GM19035 (cell line): ENCODE results near the gene CNGB1.
A peak's percentile ranks its signal among the peaks of the same experiment; 100 is the strongest.
"Not testable (repeated sequence)": the region's sequence is repeated elsewhere in the genome, so short reads cannot be mapped to it uniquely, and the experiment has no call there.

Experiments
- ATAC-seq: cut with Tn5 transposase; IDR thresholded peaks from one replicate; pipeline ENCODE4 v1.9.1; 2021; ENCODE audit not compliant: unreplicated experiment

Gene CNGB1

DNA sequence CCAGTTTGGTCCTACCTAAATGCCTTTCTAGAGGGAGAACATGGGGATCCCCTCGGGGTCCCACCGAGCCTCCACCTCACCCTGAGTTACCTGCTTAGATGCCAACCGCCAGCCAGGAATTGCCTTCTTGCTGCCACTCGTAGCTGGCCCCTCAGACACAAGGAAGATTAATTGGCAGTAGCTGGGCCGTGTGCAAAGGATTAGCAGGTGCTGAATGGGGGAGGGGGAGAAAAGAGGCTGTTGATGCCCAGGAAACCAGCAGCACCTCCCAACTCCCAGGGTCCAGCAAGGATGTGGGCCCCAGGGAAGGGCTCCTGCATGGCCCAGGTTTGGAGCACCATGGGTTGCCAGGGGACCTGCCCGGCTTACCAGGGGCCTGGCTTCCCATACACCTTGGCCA is at the start of gene CNGB1:
CNGB1 (minus strand) TSS at position 159 of the 400 bp plus-strand sequence. CDS start 3,842 bp downstream, outside the sequence.
- no peak for ATAC-seq

DNA sequence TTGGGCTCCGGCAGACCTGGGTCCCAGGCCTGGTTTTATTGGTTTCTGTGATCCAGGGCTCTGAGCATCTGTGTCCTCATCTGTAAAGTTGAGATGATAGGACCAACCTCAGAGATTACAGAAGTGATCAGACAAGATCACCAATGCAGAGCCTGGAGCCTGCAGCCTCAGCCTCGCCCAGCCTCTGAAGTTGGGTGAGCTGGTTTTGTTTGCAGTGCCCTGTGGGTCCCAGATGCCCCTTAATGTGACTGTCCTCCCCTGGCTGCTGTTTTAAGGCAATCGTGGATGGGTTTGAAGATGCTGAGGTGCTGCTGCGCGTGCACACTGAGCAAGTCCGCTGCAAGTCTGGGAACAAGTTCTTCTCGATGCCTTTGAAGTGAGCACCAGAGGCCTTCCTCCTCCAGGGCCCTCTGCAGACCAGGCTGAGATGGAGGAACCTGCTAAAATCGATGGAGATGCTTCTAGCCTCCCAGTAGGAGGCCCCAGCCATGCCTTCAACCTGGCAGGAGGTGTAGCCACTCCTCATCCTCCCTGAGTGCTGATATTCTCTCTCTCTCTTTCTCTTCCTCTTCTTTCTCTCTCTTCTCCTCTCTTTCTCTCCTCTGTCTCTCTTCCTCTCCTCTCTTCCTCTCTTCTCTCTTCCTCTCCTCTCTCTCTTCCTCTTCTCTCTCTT is 49.1 kb upstream of the CNGB1 start:
- no peak for ATAC-seq

DNA sequence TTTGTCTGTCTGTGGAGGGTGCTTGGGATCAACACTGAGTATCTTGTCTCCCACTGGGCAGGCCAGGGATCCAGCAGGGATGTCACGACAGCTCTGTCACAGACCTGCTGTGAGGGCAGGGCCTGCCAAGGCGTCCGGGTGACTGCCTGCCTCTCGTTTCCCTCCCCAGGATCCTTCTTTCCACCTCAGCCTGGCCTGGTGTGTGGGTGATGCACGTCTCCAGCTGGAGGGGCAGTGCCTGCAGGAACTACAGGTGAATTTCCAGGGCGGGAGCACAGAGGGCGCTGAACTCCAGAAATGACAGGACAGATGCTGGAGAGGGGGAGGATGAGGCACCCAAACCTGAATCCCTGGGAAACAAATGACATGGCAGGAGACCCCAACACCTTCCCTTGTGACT is 47.9 kb upstream of the CNGB1 start:
- ATAC-seq: no peak

DNA sequence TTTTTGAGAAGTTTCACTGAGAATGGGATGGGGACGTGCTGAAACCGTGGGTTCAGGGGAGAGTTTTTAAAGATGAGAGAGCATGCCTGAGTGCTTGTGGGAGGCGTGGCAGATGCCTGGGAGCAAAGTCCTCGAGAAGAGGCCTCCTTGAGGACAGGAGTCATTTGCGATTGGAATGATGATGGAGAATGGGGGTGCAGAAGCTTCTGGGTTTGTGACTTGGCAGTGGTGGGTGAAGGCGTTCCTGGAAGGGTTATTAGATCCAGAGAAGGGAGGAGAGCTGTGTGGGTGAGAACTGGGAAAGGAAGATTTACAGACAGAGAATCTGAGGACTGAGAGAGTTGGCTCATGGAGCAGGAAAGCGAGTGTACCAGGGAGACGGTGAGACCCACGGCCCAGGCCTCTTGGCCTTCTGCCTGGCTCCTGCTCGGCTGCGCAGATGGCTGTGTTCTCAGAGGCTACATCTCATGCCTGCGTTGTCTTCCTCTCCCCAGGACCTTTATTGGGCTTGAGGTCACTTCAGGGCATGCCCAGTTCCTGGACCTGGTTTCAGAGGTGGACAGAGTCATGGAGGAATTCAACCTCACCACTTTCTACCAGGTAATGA is 46.0 kb upstream of the CNGB1 start:
- ATAC-seq: no peak

DNA sequence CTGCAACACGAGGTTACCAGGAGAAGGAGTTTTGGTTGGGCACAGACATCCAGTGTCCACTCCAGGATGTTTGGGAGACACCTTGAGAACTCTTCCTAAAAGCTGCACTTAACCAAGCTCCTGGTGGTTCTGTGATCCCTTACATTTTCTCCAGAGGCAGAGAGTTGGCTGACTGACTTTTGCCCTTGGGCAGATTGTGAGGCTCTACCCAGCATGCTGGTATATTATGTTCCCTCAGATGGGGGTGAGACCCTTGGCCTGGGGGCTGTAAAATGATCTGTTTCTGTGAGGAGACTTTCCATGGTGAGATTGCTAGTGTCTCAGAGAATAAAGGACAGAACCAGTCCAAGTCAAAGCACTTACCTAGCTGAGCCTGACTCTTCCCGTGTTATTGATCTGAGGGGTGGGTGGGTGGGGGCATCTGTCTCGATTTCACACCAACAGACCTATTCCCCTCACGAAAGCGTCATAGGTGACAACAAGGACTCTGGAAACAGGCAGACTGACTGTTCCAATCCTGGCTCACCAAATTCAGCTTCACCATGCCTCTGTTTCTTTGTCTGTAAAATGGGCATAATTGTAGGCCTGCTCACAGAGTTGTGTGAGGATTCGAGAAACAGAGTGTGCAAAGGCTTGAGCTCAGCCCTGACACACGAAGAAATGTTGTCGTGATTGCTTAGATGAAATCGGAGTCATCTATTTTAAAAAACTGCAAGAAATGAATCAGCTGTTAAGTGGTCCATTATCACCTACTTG is 42.5 kb upstream of the CNGB1 start:
- ATAC-seq: no peak

DNA sequence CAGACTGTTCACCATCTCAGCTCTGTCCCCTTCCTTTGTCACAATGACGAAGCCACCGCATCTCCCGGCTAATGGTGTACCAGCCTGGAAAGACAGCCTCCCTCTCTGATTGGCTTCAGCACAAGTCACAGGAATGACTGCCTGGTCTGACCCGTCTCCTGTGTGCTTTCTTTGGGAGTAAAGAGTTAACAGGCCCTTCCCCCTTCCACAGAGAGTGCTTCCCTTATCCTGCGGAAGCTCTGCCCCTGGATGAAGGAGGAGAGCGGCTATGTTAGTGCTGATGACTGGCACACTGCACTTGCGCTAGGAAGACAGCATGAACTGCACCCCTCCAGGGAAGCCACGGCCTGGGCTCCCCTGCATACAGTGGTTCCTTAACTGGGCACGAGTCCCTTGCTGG is 41.6 kb upstream of the CNGB1 start:
- no peak for ATAC-seq

DNA sequence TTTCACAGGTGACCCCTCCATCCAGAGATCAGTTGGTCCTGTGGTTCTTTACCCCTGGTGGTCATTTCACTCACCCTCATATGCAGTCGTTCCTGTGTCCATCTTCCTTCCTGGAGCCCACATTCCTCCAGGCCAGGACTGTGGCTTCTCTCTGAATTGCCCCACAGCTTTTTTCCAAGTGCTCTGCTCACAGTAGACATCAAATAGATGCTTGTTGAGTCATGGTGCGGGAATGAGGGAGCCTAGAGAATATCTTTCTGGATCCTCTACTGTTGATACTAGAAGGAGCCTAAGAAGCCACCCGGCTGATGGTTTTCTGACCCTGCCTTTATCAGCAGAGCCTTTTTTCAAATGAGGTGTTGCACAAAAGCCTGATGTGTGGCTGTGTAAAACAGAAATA is 40.7 kb upstream of the CNGB1 start:
- no peak for ATAC-seq

DNA sequence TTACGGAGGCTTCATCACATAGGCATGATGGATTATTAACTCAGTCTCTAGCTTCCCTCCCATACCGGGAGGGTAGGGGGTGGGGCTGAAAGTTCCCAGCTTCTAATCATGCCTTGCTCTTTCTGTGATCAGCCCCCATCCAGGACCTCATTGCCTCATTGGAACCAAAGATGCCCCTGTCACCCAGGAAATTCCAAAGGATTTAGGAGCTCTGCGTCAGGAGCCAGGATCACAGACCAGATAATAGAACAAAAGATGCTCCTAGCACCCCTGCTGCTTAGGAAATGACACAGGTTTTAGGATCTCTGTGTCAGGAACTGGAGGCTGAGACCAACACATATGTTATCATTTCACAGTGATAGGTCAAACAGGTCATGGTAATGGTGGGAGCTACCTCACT is 40.0 kb upstream of the CNGB1 start:
- ATAC-seq: no peak

DNA sequence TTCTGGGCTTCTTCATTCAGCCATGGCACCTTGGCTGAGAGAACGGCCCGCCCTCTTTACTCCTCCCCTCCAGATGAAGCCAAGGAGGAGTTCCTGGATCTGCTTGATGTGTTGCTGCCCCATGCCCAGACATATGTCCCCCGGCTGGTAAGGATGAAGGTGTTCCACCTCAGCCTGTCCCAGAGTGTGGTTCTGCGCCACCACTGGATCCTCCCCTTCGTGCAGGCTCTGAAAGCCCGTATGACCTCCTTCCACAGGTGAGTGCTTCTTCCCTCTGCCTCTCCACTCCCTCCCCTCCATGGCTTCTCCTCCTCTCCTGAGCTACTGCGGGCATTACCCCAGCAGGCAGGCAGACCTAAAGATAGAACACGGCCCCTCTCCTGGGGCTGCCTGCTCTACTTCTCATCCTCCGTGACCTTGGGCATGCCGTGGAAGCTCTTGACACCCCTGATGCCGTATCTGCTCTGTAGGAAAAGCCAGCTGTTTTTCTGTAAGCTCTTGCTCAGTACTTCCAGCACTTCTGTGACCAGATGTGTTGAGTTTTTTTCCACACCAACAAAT is 39.0 kb upstream of the CNGB1 start:
- no peak for ATAC-seq

DNA sequence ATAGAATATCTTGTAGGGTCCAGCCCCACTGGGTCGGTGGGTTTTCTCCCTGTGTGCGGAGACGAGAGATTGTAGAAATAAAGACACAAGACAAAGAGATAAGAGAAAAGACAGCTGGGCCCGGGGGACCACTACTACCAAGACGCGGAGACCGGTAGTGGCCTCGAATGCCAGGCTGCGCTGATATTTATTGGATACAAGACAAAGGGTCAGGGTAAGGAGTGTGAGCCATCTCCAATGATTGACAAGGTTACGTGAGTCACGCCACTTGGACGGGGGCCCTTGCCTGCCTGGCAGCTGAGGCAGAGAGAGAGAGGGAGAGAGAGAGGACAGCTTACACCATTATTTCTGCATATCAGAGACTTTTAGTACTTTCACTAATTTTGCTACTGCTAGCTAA is 33.8 kb upstream of the CNGB1 start:
- not testable (repeated sequence) for ATAC-seq

DNA sequence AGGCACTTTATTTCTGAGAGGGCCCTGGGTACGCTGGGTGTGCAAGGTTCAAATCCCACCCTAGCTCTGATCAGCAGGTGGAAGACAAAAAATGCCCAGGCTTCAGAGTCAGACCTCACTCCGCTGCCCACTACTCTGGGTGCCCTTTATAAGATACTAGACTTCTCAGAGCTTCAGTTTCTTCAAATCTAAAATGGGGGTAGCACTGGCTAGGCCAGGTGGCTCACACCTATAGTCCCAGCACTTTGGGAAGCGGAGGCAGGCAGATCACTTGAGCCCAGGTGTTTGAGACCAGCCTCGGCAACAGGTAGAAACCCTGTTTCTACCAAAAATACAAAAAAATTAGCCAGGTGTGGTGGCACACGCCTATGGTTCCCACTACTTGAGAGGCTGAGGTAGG is 32.0 kb upstream of the CNGB1 start:
- ATAC-seq: no peak

DNA sequence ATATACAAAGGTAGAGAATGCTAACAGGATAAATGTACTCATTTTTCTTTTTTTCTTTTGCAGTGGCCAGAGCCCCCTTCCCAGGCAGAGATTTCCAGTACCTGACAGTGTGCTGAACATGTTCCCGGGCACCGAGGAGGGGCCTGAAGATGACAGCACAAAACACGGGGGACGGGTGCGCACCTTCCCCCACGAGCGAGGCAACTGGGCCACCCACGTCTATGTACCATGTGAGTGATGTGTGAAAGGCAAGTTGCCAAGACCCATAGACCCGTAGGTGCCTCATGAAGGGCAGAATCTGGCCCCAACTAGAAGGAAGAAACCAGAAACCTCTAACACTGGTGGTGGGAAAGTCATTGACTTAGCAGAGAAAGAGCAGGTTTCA is 31.5 kb upstream of the CNGB1 start:
- no peak for ATAC-seq

DNA sequence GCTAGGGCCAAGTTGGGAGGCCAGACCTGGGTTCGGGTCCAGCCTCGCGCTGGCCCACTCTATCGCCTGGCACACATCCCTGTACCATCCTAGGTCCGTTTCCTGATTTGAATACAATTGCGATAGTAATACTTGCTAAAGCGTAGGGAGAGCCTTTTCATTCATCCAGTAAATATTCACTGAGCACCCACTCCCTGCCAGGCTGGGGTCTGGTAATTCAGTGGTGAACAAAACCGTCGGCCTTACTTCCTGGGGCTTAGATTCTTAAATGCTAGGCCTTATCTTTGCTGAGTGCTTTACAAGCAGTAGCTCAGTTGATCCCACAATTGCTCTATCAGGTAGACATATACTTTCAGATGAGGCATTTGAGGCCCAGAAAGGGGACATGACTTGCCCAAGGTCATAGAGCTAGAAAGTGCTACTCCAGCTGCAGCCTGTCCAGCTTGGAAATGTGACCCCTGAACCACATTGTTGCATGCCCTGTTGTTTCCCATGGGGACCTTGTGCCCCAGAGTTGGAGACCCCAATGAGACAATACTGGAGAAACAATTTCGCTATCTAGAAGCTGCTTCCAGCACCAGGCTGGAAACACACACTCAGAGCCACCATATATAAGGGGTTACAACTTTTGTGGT is 31.0 kb upstream of the CNGB1 start:
- peak; percentile 0 for ATAC-seq

DNA sequence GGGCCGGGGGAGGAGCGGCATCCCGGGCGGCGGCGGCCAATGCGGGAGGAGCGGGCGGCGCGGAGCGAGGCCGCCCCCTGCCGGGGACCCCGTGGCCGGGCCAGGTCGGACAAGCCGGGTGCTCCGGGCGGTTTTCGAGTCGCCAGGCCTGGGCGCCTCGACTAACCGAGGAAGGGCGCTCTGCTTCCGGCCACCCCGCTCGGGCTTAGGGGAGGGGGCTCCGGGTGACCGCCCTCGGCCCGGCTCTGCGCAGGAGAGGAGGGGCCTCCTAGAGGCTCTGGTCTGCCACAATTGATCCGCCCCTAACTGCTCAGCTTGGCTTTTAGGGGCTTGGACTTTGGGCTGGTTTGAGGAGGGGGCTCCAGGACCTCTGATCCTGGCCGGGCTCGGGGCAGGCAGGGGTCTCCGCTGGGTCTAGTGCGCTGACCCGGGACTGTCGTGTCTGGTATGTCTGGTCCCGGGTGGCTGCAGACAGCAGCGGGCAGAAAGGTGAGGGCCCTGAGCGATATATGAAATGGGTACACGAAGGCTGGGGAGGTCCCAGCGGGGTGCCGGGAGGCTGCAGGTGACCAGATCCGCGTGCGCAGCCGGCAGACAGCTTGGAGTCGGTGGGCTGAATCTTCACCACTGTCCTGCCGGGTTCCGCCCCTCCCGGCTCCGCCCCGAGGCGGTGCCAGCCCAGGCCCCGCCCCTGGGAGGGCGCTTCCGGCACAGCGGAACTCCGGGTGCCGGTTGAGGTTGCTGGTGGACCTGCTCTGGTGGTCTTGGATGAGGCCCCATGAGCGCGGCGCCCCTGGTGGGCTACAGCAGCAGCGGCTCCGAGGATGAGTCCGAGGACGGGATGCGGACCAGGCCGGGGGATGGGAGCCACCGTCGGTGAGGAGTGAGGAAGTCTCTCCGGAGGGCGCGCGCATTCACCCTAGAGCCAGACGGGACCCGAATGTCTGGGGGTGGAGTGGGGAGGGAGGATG is 30.1 kb upstream of the CNGB1 start, which contains the start of gene USB1:
USB1 (plus strand) TSS at position 702 of the 971 bp plus-strand sequence; CDS start at position 779, 77 bp downstream.
- peak; percentile 81 for ATAC-seq

DNA sequence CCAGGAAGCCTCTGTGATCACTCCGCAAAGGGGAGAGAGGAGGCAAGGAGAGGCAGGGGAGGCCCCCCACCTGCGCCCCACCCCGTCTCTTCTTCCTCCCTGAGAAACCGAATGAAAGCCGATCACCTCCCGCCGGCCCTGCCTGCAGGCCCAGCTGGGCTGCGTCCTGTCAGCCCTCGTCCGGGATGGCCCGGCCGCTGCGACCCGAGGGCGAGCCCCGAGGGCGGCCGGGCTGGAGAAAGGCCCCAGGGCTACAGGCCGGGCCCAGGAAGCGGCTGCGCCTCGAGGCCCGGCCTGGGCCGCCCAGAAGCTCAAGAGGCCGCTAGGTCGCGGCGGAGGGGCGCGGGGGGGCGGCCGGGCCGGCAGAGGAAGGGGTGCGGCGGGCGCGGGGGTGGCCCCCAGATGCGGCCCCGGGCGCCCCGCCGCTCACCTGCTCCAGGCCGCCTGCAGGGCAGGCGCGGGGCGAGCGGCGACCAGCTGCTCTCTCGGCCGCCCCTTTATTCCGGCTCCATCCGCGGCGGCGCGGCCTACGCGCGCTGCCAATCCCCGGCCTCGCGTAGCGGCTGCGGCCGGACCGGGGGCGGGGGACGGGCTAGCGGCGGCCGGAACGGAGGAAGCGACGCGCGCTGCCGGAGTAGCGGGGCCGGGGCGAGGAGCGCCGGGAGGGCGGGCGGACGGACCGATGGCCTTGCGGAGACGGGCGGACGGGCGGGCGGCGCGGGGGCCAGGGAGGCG is 29.2 kb upstream of the CNGB1 start, which contains the start of gene ZNF319:
ZNF319 (minus strand) TSS at position 702 of the 735 bp plus-strand sequence. CDS start 2,407 bp downstream, outside the sequence.
- peak; percentile 25 for ATAC-seq

DNA sequence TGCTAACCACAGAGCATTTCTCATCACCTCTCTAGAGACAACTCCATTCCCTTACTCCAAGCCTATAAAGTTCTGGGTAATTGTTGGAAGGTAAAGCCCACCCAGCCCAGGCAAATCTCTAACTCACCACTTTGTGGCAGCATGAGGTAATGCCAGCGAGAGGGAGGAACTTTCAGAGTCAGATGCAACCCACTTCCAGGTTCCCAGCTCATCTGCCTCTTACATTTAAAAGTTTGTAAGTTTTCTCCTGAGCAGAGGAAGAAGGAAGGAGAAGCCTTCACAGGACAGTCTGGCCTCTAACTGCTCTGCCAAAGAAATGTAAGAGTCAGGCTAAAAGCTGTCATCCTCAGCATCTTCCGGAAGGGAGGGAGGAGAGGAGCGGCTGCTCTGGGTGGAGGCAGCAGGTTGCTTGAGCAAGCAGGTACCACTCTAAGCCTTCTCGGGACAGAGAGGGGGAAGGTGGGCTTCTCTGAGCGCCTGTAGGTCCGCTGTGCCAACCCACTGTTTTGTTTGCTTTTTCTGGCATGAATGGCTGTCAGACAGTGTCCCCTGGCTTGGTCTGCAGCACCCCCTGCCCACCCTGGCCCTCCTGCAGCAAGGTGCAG is 28.5 kb upstream of the CNGB1 start:
- no peak for ATAC-seq

DNA sequence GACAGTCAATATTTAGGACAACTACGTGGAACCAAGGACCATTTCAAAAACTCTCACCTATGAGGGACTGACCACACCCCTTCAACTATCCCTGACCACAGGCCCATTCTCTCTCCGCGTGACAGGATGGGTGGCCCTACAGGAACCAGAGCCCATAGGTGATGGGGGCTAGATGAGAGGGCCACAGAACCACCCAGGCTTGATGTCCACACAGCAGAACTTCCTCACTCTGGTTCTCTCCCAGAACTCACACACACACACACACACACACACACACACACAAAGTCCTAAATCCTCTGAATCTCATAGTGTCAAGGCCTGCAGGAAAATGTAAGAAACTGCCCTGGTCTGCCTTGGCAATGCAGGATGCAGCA is 28.1 kb upstream of the CNGB1 start:
- no peak for ATAC-seq

DNA sequence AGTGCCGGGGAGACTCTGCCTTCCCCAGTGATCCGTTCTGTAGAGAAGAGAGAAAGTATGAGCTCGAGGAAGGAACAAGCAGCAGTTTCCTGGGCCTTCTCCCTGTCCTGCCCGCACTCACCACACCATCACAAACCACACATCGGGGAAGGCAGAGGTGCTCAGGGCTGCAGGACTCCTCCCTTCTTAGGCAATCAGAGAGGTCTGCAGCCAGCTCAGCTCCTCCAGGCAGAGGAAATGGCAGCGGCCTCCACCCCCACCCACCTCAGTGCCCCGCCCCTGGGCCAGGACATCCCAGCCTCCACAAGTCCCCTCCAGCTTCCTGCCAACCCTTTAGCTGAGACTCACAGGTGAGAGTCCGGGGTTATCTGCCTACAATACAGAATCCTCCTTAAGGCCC is 27.6 kb upstream of the CNGB1 start:
- no peak for ATAC-seq
